Measurements from ENCODE around the gene GPHN.
"Not testable (repeated sequence)": the region's sequence is repeated elsewhere in the genome, so short reads cannot be mapped to it uniquely, and the experiment has no call there.

Gene GPHN

DNA sequence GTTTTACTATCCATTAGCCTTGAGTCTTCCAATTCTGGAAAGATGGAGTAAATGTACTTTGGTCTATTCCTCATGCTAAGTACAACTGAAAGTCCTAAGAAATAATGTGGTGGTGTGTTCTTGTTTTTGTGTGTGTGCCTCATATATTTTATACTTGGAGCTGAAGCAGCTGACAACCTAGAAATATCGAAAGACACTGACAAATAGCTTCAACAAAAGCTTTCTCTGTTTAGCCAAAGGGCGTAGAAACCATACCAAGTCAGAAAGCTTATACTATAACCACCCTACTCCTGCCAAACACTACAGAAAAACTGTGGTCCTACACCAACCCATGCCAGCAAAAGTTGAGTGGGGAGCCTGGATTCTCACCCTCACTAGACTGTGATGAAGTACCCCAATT lies 188.4 kb downstream of the GPHN start:
- no peak for DNase-seq

DNA sequence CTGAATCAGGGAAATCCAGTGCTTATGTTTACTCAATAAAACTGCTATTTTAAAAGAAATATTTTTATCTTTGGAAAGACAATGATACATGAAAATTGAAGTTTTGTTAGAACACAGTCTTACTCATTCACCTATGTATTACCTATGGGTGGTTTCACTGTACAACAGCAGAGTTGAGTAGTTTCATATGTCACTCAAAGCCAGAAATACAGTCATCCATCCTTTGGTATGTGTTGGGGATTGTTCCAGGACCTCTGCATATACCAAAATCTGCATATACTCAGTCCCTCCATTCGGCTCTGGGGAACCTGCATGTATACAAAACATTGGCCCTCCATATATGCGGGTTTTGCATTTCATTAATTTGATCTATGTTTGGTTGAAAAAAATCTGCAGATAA lies 190.6 kb downstream of the GPHN start:
- DNase-seq, result no peak

DNA sequence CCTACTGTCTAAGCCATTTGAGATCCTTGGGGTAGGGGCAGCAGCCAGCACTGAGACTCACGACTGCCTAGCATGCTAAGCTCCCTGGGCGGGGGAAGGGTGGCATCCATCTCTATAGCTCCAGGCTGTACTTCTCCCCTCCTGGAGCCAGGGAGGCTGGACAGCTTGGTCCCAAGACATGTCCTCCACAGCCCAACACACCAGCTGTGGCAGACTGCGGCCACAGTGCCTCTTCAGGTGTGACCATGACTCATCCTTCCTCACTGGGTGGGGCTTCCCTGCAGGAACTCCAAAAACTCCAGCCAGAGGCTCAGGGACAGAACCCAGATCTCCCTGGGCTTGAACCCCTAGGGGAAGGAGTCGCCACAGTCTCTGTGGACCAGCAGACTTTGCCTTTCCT lies 193.9 kb downstream of the GPHN start:
- DNase-seq, result no peak

DNA sequence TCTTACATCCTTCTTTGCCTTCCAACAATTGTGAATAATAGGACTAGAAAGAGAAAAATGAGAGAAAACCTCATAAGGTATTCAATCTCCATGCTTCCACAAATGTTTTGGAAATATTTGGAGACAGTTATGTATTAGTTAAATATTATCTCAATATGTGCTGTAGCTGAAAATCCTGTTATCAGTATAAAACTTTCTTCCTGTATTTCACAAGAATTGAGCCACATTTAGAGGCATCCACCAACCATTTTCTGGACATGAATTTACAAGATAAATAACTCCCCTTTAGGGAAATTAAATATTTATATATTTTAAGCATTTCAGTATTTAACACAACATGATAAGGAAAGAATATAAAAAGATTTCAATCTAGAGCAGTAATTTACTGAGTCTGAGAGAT lies 200.3 kb downstream of the GPHN start:
- DNase-seq, result no peak

DNA sequence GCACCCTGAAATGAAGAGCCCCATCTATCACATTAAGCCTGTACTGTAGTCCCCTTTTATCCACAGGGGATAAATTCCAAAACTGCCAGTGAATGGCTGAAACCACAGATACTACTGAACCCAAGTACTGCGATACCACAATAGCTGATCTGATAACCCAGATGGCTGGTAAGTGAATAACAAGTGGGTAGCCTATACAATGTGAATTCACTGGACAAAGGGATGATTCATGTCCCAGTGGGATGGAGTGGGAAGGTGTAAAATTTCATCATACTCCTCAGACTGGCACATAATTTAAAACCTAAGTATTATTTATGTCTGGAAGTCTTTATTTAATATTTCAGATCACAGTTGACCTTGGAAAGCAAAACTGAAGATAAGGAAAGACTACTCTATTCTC lies 201.3 kb downstream of the GPHN start:
- DNase-seq, result no peak

DNA sequence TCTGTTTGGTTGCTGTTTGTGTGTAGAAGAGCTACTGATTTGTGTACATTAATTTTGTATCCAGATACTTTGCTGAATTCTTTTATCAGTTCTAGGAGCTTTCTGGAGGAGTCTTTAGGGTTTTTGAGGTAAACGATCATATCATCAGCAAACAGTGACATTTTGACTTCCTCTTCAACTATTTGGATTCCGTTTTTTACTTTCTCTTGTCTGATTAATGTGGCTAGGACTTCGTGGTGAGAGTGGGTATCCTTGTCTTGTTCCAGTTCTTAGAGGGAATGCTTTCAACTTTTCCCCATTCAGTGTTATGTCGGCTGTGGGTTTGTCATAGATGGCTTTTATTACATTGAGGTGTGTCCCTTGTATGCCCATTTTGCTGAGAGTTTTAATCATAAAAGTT lies 206.3 kb downstream of the GPHN start:
- DNase-seq, result not testable (repeated sequence)

DNA sequence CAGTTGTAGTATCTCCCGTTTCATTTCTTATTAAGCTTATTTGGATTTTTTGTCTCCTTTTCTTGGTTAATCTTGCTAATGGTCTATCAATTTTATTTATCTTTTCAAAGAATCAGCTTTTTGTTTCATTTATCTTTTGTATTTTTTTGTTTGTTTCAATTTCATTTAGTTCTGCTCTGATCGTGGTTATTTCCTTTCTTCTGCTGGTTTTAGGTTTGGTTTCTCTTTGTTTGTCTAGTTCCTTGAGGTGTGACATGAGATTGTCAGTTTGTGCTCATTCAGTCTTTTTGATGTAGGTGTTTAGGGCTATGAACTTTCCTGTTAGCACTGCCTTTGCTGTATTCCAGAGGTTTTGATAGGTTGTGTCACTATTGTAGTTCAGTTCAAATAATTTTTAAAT lies 207.4 kb downstream of the GPHN start:
- DNase-seq, result not testable (repeated sequence)

DNA sequence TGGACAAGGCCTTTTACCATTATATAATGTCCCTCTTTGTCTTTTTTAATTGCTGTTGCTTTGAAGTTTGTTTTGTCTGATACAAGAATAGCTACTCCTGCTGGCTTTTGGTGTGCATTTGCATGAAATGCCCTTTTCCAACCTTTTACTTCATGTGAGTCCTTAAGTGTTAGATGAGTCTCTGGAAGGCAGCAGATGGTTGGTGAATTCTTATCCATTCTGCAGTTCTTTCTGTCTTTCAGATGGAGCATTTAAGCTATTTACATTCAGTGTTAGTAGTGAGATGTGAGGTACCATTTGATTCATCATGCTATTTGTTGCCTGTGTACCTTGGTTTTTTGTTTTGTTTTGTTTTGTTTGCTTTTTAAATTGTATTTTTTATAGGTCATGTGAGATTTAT lies 208.3 kb downstream of the GPHN start:
- no peak for DNase-seq

DNA sequence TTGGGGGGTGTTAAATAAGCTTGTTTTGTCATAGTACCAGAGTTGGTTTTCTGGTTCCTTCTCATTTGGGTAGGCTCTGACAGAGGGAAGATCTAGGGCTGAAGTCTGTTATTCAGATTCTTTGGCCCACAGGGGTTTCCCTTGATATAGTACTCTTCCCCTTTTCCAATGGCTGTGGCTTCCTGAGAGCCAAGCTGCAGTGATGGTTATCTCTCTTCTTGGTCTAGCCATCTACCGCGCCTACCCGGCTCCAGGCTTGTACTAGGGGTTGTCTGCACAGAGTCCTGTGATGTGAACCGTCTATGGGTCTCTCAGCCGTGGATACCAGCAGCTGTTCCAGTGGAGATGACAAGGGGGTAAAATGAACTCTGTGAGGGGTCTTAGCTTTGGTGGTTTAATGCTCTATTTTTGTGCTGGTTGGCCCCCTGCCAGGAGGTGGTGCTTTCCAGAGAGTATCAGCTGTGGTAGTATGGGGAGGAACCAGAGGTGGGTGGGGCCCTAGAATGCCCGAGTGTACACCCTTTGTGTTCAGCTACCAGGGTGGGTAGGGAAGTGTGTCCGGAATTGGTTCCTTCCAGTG lies 209.7 kb downstream of the GPHN start:
- no peak for DNase-seq

DNA sequence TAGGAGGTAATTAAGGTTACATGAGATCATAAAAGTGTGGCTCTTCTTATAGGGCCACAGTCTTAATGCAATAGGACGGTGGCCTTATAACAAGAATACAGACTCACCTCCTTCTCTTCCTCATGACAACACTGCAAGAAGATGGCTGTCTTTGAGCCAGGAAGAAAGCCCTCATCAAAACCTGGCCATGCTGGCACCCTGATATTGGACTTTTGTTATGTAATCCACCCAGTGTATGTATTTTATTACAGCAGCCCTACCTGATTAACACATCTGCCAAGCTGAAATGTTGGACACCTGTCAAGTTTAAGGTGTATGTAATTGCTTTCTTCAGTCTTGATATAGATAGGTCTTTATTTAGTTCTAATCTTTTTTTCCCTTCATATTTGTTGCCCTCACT lies 217.0 kb downstream of the GPHN start:
- no peak for DNase-seq

DNA sequence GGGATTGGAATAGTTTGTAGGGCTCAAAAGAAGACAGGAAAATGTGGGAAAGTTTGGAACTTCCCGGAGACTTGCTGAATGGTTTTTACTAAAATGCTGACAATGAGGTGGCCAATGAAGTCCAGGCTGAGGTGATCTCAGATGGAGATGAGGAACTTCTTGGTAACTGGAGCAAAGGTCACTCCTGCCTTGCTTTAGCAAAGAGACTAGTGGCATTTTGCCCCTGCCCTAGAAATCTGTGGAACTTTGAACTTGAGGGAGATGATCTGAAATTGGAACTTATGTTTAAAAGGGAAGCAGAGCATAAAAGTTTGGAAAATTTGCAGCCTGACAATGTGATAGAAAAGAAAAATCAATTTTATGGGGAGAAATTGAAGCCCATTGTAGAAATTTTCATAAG lies 223.4 kb downstream of the GPHN start:
- not testable (repeated sequence) for DNase-seq

DNA sequence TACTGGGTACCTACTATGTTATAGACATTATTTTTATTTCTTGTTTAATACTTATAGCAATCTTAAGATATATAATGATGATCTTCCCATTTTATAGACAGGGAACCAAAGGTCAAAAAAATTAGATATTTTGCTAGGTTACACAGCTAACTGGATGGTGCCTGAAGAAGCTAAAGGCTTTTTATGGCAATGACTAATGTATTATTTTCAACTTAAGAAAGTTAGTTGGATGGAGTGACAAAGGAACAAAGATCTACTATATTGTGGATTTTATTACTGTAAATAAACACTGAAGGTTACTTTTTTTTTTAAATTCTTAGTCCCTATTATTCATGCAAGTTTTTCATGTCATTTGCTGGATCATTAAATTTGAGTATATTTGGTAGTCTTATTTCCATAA lies 227.9 kb downstream of the GPHN start:
- no peak for DNase-seq

DNA sequence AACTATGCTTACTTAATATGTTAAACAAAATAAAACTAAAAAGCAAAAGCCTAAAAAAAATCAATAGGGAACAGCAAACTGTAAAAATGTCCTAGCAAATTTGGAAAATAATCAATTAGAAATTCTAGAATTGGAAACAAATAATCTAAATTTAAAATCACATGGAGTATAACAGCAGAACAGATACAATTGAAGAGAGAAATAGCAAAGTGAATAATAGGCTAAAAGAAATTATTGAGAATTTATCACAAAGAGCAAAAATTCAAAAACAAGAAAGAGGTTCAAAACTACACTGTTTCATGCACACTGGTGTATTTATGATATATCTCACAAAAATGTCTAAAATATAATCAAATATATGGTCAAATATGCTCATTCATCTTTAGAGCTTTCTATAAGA lies 231.9 kb downstream of the GPHN start:
- DNase-seq, result no peak

DNA sequence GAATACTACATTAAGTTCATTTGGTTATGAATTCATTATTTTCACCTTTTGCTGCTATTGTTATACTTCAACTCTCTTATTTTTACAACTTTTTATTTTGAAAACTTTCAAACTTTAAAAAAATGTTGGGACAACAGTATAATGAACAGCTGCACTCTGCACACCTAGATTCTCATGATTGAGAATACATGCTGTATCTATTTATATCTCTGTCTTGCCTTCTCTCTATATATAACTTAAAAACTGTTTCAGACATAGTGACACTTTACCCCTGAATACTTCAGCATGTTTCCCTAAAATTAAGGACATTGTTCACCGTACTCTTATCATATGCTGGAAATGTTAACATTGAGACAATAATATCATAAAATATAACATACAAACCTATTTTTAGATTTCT lies 237.1 kb downstream of the GPHN start:
- DNase-seq, result no peak

DNA sequence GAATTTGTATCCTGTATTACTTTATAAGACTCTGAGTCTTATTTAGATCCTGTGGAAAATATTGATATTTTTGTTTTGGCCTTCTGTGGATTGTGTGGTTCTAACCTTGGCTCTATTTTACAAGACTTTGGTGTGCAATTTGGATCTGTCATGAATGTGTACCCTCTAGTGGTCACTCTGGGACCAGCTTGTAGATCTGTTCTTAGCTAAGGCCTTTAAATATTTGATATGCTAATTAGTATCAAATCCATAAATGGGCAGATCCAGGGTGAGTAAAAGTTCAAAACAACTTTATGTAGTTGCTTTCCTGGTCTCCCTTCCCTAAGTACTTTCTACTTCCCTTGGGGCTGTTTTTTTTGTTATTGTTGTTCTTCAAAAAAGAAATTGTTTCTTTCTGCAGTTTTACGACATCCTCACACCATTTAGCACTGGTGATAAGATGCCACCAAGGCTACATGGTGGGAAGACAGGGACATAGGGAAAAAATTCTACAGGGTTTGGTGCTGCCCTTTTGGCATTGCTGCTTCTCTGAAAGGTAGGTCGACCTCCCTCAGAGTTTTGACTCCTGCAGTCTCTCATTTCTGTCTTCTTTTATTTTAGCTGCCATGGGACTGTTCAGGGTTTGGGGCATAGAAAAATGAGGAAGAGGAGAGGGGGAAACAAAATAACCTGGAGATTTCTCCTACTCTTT lies 238.5 kb downstream of the GPHN start:
- DNase-seq, result no peak

DNA sequence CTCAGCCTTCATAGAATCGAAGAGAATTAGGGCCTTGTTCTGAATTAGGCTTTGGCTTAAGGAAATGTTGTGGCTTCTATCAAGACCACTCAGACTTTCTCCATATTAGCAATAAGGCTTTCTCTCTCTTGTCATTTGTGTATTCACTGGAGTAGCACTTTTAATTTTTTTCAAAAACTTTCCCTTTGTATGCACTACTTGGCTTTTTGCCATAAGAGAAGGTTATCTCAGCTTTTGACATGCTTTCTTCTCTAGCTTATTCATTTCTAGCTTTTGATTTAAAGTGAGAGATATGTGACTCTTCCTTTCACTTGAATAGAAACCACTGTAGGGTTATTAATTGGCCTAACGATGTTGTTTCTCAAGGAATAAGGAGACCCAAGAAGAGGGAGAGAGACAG lies 244.2 kb downstream of the GPHN start:
- DNase-seq, result no peak

DNA sequence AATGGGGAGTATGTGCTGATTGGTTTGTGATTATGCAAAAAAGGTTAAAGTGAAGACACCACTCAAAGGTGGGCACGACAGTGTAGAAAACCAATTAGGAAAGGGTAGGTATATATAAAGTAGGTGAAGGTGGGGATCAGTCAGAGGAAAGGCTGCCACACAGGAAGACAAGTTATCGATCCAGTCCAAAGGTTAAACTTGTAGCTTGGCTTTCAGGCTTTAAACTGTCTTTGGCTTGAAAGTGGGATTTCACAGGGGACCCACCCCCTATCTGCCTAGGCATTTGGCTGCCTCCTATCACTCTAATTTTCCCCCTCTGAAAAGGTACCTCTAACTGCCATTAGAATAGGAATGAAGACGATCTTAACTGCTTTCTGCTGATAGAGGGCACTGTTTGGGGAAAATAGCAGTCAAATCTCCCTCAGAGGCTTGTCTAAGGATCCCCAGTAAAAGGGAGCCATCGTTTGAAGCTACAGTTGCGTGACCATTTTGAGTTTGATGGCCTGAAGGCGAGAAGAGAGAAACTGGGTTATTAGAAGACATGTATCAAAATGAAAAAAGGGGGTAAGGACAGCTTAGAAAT lies 250.2 kb downstream of the GPHN start:
- no peak for DNase-seq

DNA sequence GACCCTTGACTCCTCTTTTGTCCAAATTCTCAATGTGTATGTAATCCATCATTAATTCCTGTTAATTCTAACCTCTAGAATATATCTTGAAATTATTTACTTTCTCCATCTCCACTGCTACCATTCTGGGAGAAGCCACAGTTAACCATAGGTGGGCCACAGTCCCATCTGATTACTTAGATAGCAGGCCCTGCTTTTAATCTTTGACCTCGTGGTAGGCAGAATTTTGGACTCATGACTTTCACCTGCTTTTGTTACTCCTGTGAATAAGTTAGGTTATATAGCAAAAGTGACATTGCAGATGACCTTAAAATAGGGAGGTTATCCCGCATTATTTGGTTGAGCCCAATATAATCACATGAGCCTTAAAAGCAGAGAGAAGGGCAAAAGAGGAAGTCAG lies 264.2 kb downstream of the GPHN start:
- no peak for DNase-seq

DNA sequence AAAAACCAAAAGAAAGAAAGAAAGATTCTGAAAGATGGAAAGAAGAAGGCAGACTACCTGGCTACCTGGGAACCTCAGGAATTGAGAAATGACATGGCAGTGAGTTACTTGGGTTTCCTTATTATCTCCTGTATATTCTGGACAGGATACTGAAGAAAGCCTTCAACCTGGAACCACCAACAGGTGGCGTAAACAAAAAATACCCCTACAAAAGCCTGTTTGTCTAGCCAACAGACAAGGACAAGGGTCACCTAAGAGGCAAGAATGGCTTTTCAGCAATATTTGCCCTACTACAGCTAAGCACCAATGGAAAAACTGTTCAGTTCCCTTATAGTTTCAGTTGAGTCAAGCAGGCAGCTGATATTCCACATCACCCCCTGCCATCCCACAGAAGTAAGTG lies 274.9 kb downstream of the GPHN start:
- no peak for DNase-seq

DNA sequence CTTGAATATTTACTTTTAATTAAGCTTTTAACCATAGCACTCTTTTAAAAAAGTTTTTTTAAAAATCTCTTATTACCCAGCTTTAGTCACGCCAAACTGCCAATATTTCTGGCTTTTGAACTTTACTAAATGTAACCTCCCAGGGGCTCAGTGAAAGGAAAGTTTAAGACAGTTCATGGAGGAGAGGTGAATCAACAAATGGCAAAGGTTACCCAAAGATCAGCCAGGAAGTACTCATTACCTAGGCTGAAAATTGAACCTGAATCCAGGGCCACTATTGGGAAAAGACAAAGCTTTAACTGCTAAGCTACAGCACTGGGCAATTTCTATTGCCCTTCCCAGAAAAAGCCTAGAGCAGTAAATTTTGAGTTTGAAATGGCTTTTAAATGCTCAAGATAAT lies 282.2 kb downstream of the GPHN start:
- no peak for DNase-seq

DNA sequence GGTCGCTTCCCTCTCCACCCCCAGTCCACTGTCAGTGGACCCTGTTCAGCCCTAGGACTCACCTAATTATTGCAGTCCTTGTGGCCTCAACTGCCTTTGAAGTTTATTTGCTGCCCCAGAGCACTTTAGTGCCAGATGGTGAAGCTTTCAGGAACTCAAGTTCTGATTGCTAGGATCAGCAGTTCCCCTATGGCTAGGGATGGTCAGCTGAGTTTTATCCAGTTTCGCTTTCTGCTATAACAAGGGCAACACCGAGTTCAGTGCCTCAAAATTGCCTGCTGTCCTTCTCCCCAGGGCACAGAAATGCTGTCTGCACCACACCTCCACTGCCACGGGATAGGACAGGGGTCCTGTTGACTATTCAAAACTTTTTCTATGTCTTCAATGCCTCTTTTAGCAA lies 295.0 kb downstream of the GPHN start:
- no peak for DNase-seq

DNA sequence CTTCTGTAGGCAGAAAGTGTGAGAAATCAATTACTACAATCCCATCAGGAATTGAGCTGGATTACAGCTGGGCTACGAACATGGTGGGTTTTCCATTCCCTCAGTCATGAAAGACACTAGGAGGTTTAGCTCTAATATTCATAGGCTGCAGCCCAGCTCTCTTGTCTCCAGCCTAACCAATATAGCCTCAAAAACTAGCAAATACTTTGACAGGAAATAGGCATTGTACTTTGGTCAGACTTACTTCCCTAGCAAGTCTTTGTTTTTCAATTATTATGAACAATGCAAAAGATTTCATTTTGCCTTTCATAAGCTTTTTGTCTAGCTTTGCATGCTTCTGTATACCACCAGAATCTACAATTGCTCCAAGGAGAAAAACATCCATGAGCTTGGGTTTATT lies 296.2 kb downstream of the GPHN start:
- no peak for DNase-seq

DNA sequence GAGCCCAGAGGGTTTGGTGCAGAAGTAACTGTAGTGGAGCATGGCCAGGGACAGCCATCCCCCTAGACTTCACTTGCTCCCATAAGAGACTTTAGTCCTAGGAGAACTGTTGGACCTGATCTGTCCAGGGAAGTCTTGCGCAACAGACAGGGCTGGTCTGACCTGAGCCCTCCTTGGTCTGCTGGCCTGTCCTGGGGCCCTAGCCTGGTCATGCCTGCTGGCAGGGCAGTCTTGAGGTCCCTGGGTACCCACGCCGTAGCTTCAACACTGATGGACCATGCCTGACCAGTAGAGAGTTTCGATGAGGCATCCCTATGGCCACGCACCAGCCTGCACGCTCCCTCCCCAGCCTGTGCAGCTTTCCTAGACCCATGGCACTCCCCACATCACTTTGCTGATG lies 305.7 kb downstream of the GPHN start:
- no peak for DNase-seq

DNA sequence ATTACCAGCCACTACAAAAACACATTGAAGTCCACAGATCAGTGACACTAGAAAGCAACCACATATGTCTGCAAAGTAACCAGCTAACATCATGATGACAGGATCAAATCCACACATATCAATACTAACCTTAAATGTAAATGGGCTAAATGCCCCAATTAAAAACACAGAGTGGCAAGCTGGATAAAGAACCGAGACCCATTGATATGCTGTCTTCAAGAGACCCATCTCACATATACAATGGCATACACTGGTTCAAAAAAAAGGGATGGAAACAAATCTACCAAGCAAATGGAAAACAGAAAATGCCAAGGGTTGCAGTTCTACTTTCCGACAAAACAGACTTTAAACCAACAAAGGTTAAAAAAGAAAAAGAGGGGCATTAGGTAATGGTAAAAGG lies 307.7 kb downstream of the GPHN start:
- DNase-seq, result no peak

DNA sequence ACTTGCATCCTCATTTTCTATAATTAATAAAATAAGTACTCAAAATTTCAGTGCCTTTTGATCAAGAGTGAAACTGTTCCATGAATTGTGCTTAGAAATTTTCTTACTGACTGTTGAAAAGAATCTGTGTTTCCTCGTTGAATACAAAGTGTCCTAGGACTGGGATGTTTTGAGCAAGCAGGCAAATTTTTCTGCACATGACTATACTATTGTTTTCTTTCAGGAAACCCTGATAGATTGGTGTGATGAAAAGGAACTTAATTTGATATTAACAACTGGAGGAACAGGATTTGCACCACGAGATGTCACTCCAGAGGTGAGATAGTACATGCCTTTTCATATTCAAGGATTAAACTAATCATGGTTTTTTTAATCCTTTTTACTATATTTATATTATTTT lies 316.3 kb downstream of the GPHN start:
- no peak for DNase-seq
